Neural progenitor cell (in vitro differentiated cells): Measurements from ENCODE around the gene ATXN1. TPM values are rescaled to one million over a fixed set of nuclear protein-coding genes. Genes with fewer than 3 reads are reported as not detected.

Experiments used
- DNase-seq: peaks from one replicate; pipeline ENCODE4 v3.0.0-alpha.2; 2016; ENCODE audit warnings: low spot score
- H2AFZ ChIP-seq: fragments of 200-600 bp; sonication (generic); replicated peaks from 2 replicates; pipeline ENCODE4 v1.6.1; 2016; ENCODE audit warnings: antibody characterized with exemption
- H3F3A ChIP-seq: fragments of 200-600 bp; sonication (generic); 2 replicates; pipeline ENCODE4 v1.6.1; 2016; ENCODE audit warnings: antibody characterized with exemption, low read depth
- H3K27ac ChIP-seq: fragments of 200-600 bp; sonication (generic); 2 replicates; pipeline ENCODE4 v1.5.1; 2016; ENCODE audit warnings: mild to moderate bottlenecking
- H3K27me3 ChIP-seq: fragments of 200-600 bp; sonication (generic); 2 replicates; pipeline ENCODE4 v1.6.1; 2016; ENCODE audit warnings: mild to moderate bottlenecking, moderate library complexity
- H3K36me3 ChIP-seq: fragments of 200-600 bp; sonication (generic); 2 replicates; pipeline ENCODE4 v1.5.1; 2016
- H3K4me1 ChIP-seq: fragments of 200-600 bp; sonication (generic); 2 replicates; pipeline ENCODE4 v1.6.1; 2016; ENCODE audit warnings: mixed run types
- H3K4me2 ChIP-seq: fragments of 200-600 bp; sonication (generic); 2 replicates; pipeline ENCODE4 v1.6.1; 2016
- H3K4me3 ChIP-seq: fragments of 200-600 bp; sonication (generic); 2 replicates; pipeline ENCODE4 v1.5.1; 2016
- H3K79me2 ChIP-seq: fragments of 200-600 bp; sonication (generic); 2 replicates; pipeline ENCODE4 v1.6.1; 2016; ENCODE audit warnings: low read depth
- H3K9ac ChIP-seq: fragments of 200-600 bp; sonication (generic); 2 replicates; pipeline ENCODE4 v1.6.1; 2016
- H3K9me3 ChIP-seq: fragments of 200-600 bp; sonication (generic); 2 replicates; pipeline ENCODE4 v1.5.1; 2016; ENCODE audit warnings: low read depth
- H4K20me1 ChIP-seq: fragments of 200-600 bp; sonication (generic); 2 replicates; pipeline ENCODE4 v1.6.1; 2016; ENCODE audit warnings: low read depth
- H3K27ac Mint-ChIP-seq: 3 replicates; pipeline ENCODE4 v1.8.0; 2021; ENCODE audit warnings: mixed read lengths
- H3K27me3 Mint-ChIP-seq: 2 replicates; pipeline ENCODE4 v1.8.0; 2022; ENCODE audit warnings: low read depth, mild to moderate bottlenecking, inconsistent platforms, moderate library complexity, mixed read lengths; ENCODE audit not compliant: insufficient read depth
- H3K36me3 Mint-ChIP-seq: 3 replicates; pipeline ENCODE4 v1.8.0; 2021; ENCODE audit warnings: mixed read lengths
- H3K4me1 Mint-ChIP-seq: 3 replicates; pipeline ENCODE4 v1.8.0; 2021; ENCODE audit warnings: mixed read lengths
- H3K4me3 Mint-ChIP-seq: 3 replicates; pipeline ENCODE4 v1.8.0; 2021; ENCODE audit warnings: mild to moderate bottlenecking, moderate library complexity, mixed read lengths
- H3K9me3 Mint-ChIP-seq: 3 replicates; pipeline ENCODE4 v1.8.0; 2020; ENCODE audit warnings: mixed read lengths
- CTCF ChIP-seq: fragments of 200-600 bp; sonication (generic); IDR thresholded peaks from 2 replicates; pipeline ENCODE4 v1.5.1; 2017; ENCODE audit warnings: antibody characterized with exemption, mild to moderate bottlenecking
- EZH2 ChIP-seq: fragments of 200-600 bp; sonication (generic); IDR thresholded peaks from 2 replicates; pipeline ENCODE4 v1.6.1; 2017; ENCODE audit warnings: antibody characterized with exemption, mild to moderate bottlenecking, moderate library complexity
- EZH2phosphoT487 ChIP-seq: fragments of 200-600 bp; sonication (generic); IDR thresholded peaks from 2 replicates; pipeline ENCODE4 v1.6.1; 2017; ENCODE audit warnings: antibody characterized with exemption
- total RNA-seq: library from RNA; depleted of rRNA; stranded (reverse); fragments of >200 nt; gene quantifications from 2 replicates; pipeline ENCODE4 v1.2.3, GENCODE V29; 2015; ENCODE audit warnings: low replicate concordance

The ATXN1 gene
- total RNA-seq, 1 donor from 2014 or later, result 3.6 TPM

GRCh38 chr6:16766836-16767745, 5.8 kb upstream of the ATXN1 start:
- H3K79me2 ChIP-seq, result no peaks in the 10 kb centered on the region
- no peak overlapping the region for H3K27ac ChIP-seq
- H3K9ac ChIP-seq, result no peak overlapping the region
- no peak overlapping the region for H3K4me3 Mint-ChIP-seq
- no peaks in the 10 kb centered on the region for H3K36me3 Mint-ChIP-seq
- H3K4me2 ChIP-seq, result no peak overlapping the region
- H3K36me3 ChIP-seq, result no peaks in the 10 kb centered on the region
- no peak overlapping the region for H2AFZ ChIP-seq
- TF ChIP-seq EZH2phosphoT487 (no peak), CTCF (no peak), EZH2 (no peak)
- DNase-seq, result no peak
- peaks cover 19% of the 10 kb centered on the region for H3K27me3 ChIP-seq
- no peak overlapping the region for H3K4me3 ChIP-seq
- H3K4me1 Mint-ChIP-seq, result peaks cover 13% of the 10 kb centered on the region
- peaks cover 8% of the 10 kb centered on the region for H3K27me3 Mint-ChIP-seq
- peaks cover 8% of the 10 kb centered on the region for H4K20me1 ChIP-seq
- H3K9me3 Mint-ChIP-seq, result no peaks in the 10 kb centered on the region
- peaks cover 9% of the 10 kb centered on the region for H3F3A ChIP-seq
- peaks cover 6% of the 10 kb centered on the region for H3K4me1 ChIP-seq
- H3K9me3 ChIP-seq, result no peaks in the 10 kb centered on the region
- H3K27ac Mint-ChIP-seq, result no peak overlapping the region

GRCh38 chr6:16766043-16766536, 4.8 kb upstream of the ATXN1 start:
- Mint-ChIP-seq H3K9me3 (no peaks in the 10 kb centered on the region), H3K4me3 (no peak overlapping the region), H3K4me1 (peaks cover 13% of the 10 kb centered on the region), H3K36me3 (no peaks in the 10 kb centered on the region), H3K27me3 (peaks cover 10% of the 10 kb centered on the region), H3K27ac (no peak overlapping the region)
- DNase-seq, result no peak
- H3K9ac ChIP-seq, result no peak overlapping the region
- H3K27ac ChIP-seq, result no peak overlapping the region
- TF ChIP-seq EZH2phosphoT487 (no peak), CTCF (no peak), EZH2 (no peak)
- H3K36me3 ChIP-seq, result no peaks in the 10 kb centered on the region
- no peaks in the 10 kb centered on the region for H3K9me3 ChIP-seq
- peaks cover 9% of the 10 kb centered on the region for H4K20me1 ChIP-seq
- no peaks in the 10 kb centered on the region for H3K79me2 ChIP-seq
- peaks cover 17% of the 10 kb centered on the region for H3F3A ChIP-seq
- H2AFZ ChIP-seq, result no peak overlapping the region
- no peak overlapping the region for H3K4me2 ChIP-seq
- no peak overlapping the region for H3K4me3 ChIP-seq
- peaks cover 6% of the 10 kb centered on the region for H3K4me1 ChIP-seq
- peaks cover 26% of the 10 kb centered on the region for H3K27me3 ChIP-seq

- H3K4me2 ChIP-seq, result no peak overlapping the region
- Mint-ChIP-seq H3K4me1 (peaks cover 13% of the 10 kb centered on the region), H3K36me3 (no peaks in the 10 kb centered on the region)
Measured at GRCh38 chr6:16765235-16765634, 4.0 kb upstream of the ATXN1 start.

More at GRCh38 chr6:16765235-16765634, 4.0 kb upstream of the ATXN1 start:
- TF ChIP-seq CTCF (no peak), EZH2 (no peak), EZH2phosphoT487 (no peak)
- DNase-seq, result no peak
- H3K27me3 ChIP-seq, result peaks cover 26% of the 10 kb centered on the region
- H3K9me3 ChIP-seq, result no peaks in the 10 kb centered on the region
- H3K27me3 Mint-ChIP-seq, result peaks cover 12% of the 10 kb centered on the region
- no peak overlapping the region for H3K27ac Mint-ChIP-seq
- H3K4me3 Mint-ChIP-seq, result no peak overlapping the region
- no peaks in the 10 kb centered on the region for H3K36me3 ChIP-seq
- peaks cover 6% of the 10 kb centered on the region for H3K4me1 ChIP-seq
- H2AFZ ChIP-seq, result no peak overlapping the region
- H3F3A ChIP-seq, result peaks cover 19% of the 10 kb centered on the region
- H3K9ac ChIP-seq, result no peak overlapping the region
- H4K20me1 ChIP-seq, result peaks cover 9% of the 10 kb centered on the region
- no peak overlapping the region for H3K4me3 ChIP-seq
- H3K9me3 Mint-ChIP-seq, result no peaks in the 10 kb centered on the region
- H3K79me2 ChIP-seq, result no peaks in the 10 kb centered on the region
- H3K27ac ChIP-seq, result no peak overlapping the region
